GM11168 (cell line): ENCODE results near the gene SYT17.

Experiments
- in situ Hi-C: fragments of 300-500 bp; cut with MboI; formaldehyde crosslinking; loops from one replicate; pipeline ENCODE4 v1.12.0; 2022; ENCODE audit warnings: low sequenced_read_pairs; ENCODE audit not compliant: unreplicated experiment

The SYT17 gene

DNA sequence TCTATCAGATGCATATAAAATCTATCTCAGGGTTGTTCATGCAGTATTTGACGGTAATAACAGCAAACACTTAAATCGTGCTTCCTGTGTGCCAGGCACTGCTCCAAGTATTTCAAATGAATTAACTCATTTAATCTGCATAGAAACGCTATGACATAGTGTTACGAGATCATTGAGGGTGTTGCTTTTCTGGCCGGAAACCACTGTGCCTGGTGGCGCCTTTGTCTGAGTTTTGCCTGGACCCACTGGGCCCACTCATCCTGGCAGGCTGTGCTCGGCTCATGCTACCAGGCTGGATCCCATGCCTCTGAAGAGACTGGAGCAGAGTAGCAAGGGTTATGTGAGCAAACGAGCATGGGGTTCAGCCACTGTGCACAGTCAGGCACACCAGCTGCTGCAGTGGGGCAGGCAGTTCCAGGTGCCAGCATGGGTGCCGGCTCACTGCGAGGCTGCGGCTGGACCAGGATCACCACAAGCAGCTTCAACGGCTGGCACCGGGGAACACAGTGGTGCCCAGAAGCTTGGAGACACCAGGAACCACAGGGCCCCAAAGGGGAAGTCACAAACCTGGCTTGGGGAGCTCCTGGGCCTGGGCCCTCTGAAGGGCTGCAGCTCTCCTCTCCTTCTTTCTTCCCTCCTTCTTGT, 71.6 kb downstream of the SYT17 start:
- in situ Hi-C loops = no loop called here

DNA sequence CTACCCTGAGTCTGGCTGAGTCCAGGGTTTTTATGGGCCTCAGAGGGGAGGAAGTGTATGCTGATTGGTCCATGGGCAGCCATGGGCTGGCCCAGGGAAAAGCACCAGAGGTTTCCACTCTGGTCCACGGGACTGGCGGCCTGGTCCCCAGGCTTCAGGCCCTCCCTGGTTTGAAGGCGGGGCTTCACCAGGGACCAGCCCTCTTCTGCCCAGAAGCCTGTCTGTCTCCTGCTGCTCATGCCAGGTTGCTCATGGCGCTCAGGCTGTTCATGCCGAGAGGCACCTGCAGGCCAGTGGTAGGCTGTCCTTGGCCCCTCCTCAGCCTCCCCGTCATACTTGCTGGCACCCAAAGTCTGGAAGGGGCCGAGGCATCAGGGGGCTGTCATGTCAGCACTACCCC, 72.5 kb downstream of the SYT17 start:
- in situ Hi-C loops = no loop called here

DNA sequence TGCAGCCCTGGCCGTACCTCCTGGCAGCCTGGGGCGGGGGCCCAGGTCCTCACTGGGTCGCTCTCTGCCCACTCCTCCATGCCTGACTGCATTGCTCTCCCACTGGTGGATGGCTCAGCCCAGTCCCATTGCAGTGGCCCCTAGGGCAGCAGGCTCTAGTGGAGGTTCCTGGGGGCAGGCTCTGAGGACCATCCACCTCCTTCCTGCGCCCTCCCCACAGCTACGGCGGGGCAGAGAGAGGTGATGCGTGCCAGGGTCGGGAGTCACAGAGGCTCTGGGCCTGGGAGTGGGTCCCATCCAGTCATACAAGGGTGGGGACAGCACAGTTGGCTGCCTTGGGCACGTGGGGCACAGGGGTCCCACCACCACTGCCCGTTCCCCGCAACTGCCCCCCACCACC, 73.5 kb downstream of the SYT17 start:
- in situ Hi-C loops = no loop called here

DNA sequence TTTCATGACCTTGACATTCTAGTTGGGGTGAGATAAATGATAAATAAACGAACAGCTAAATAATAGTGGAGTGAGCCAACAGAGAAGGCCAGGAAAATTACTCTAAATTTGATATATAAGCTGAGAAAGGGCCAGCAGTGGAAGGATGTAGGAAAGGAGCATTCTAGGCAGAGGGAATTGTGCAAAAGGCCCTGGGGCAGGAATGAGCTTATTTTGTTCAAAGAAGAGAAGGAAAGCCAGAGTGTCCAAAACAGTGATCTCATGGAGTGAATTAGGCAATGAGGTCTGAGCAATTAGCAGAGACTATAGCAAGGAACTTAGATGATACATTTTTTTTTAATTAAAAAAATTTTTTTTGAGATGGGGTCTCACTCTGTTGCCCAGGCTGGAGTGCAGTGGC, 74.1 kb downstream of the SYT17 start:
- in situ Hi-C loops = no loop called here

DNA sequence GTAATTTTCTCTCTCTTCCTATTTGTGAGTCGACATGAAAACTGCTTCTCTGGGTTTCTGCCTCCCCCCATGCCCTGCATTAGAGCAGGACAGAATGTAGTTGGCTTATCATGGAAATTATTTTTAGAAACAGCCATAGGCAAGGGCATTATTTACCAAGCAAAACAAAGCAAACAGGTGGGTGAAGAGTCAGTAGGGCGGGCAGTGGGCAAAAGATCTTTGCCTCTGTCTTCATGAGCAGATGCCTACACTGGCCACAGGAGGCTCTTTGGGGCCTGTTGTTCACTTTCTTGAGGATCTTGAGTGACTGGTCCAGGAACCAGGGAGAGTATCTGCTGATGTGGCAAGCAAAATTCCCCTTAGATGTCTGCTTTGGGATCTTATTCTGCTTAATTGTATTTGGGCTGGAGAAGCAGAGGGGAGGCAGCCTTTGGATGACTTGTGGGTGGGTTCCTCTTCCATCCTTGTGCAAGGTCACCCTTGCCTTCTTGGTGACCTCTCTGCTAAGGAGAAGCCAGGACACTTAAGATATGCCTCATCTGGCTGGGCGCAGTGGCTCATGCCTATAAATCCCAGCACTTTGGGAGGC, 75.0 kb downstream of the SYT17 start:
- in situ Hi-C loops = no loop called here

DNA sequence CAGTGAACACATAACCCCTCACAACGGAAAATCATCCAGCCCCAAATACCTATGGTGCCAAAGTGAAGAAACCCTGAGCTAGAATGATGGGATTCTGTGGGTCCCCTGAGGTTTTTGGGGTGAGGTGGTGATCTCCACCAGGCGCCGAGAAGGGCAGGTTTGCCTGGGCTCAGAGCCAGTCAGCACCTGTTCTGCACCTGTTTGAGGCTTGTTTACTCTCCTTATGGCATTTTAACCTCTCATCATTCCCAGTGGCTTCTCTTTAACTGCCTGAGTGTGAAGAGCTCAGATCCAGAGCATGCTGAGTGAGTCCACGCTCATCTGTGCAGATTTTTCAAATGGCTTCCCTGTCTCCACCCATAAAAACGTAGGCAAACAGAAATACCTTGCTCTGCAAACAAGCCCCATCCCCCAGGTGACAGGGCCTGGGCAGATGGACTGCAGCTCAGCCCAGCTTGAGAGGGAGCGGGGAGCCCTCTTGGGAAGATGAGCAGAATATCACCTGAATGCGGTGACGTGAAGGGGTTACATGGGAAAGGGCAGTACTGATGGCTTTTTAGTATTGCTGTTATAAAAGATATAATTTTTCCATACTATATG, 77.4 kb downstream of the SYT17 start:
- in situ Hi-C loops = no loop called here

DNA sequence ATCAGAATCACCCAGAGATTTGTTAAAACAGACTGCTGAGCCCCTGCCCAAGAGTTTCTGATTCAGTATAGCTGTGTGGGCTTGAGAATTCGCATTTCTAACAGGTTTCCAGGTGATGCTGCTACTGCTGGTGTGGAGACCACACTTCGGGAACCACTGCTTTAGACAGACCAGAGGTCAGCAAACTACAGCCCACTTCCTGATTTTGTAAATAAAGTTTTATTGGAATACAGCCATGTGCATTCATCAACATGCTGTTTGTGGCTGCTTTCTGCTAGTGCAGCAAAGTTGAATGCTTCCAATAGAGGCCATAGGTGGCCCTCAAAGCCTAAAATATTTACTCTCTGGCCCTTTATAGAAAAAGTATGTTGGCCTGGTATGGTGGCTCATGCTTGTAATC, 84.9 kb downstream of the SYT17 start:
- in situ Hi-C loops = no loop called here

DNA sequence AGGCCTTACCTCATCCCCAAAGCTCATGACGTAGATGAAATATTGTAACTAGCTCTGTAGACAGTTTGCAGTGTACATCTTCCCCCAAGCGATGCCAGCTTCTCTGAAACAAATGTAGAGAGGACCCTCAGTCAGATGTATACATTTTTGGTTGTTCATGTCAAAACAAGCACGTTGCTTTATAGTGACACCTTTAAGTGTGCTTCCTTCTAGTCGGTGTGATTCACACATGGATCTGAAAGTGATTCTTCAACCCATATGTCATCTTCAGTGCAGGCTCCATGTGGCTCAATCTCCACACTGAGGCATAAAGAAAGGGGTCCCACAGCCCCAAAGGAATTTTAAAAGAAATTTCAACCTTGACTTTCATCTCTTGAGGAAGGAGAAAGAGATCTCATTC, 86.6 kb downstream of the SYT17 start:
- in situ Hi-C loops = no loop called here

DNA sequence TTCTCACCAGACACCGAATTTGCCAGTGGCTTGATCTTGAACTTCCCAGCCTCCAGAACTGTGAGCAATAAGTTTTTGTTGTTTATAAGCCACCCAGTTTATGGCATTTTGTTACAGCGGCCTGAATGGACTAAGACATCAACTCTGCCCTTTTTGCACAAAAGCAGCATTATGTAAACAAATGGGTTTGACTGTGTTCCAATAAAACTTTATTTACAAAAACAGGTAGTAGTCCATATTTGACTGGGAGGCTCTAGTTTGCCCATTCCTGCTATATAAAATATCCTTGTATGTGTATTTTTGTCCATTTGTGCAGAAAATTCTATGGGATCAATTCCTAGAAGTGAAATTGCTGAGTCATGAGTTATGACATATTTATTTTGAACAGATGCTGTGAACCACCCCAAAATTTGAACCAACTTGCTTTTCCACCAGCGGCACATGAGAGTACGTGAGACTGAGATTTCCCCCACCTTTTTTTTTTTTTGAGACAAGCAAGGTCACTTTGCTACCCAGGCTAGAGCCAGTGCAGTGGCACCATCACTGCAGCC, 96.2 kb downstream of the SYT17 start:
- in situ Hi-C loops = no loop called here

DNA sequence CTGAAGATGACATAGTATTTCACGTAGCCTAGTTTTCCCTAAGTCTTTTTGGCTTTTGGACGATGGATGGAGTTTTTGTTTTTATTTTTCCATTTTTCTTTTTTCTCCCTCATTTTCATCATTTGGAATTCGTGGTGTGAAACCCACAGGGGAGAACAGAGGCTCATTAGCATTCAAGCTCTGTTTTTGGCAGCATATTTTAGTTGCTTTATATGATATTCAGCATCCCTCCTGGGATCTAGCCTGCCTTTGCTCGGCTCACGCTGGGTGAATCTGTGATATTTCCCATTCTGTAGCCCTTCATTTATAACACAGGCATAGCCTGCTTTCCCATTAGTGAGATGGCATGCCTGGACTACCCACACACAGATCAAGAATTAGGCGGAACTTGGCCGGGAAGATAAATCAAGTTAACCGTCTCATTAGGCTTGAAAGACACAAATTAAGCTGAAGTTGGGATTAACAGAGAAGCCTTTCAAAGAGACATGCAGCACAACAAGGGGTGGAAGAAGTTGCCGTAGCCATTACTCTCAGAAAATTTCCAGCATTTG, 97.4 kb downstream of the SYT17 start:
- in situ Hi-C loops = no loop called here

DNA sequence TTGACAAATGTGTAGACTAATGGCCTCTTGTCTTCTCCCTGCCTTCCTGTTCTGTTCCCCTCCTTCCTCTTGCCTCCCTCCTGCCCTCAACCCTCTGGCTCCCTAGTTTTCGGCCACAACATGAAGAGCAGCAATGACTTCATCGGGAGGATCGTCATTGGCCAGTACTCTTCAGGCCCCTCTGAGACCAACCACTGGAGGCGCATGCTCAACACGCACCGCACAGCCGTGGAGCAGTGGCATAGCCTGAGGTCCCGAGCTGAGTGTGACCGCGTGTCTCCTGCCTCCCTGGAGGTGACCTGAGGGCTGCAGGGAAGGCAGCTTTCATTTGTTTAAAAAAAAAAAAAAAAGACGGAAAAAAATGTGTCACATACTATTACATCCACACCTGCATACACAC, 98.7 kb downstream of the SYT17 start:
- in situ Hi-C loops = no loop called here

DNA sequence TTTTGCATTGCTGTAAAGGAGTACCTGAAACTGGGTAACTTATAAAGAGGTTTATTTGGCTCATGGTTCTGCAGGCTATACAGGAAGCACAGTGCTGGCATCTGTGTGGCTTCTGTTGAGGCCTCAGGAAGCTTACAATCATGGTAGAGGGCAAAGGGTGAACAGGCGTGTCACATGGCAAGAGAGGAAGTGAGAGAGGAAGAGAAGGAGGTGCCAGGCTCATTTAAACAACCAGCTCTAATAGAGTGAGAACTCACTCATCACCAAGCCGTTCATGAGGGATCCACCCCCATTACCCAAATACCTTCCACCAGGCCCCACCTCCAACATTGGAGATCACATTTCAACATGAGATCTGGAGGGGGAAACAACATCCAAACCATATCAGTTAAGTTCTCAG, 101.1 kb downstream of the SYT17 start:
- in situ Hi-C loops = no loop called here

DNA sequence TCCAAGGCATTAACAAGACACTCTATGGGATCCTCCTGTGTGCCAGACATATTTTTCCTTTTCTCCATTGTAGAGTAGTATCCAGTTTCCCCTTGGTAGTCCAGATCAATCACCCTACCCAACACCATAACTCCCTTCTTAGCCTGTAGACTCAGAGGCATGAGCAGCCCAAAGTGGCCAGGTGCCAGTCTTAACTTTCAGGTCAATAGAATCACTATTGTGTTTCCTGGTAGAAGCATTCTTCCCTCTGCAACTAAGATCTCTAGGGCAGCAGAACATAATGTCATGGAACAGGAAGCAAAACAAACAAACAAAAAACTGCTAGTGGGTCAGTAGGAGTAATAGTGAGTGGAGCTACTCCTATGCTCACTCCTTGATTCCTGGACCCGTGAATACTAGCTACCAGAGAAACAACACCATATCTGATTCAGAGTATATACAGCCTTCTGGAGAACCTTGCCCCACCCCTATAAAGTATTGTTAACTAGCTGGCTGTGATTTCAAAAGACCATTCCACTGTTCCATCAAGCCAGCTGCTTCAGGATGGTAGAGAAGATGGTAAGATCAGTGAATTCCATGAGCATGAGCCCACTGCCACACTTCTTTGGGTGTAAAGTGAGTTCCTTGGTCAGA, 106.2 kb downstream of the SYT17 start:
- in situ Hi-C loops = no loop called here

DNA sequence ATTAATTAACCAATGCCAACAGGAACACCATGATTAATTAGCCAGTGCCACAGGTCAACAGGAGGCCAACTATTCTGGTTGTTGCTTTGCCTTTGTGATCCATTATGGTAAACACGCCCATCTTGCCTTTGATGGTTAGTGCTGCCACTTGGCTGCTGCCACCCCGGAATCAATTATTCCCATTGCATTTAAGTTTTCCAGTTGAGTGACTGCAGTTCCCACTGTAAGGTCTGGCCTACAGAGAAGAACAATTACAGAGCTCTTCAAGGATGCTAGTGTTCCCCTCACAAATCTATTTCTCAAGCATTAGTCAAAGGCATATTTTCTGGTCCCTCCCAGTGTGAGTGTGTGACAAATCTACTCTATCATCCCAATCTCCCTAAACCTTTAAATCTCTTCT, 110.4 kb downstream of the SYT17 start:
- in situ Hi-C loops = no loop called here

DNA sequence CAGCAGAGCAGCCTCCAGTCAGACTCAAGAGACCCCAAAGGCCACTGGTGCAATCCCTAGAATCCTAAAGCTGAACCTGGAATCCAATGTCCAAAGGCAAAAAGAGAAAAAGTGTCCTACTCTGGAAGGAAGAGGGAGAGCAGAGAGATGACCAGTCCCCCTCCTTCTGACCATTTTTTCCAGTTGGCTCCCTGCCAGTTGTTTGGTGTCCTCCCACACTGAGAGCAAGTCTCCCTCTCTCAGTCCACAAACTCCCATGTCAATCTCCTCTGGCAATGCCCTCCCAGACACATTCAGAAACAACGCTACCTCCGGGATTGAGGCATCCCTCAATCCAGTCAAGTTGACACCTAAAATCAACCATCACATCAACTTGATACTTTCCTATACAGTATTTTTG, 113.2 kb downstream of the SYT17 start:
- in situ Hi-C loops = no loop called here

DNA sequence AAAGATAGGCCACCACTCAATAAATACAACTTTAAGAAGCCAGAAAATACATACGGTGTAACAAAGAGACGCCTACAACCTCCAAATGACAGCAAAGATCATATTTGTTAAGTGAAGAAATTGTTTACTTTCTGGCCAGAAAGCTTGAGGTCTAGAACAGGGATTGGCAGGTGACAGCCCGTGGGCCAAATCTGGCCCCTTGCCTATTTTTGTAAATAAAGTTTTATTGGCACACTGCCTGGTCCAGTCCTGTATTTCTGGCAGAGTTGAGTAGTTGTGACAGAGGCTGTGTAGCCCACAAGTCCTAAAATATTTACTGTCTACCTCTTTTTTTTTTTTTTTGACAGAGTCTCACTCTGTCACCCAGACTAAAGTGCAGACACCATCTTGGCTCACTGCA, 114.1 kb downstream of the SYT17 start:
- in situ Hi-C loops = no loop called here

DNA sequence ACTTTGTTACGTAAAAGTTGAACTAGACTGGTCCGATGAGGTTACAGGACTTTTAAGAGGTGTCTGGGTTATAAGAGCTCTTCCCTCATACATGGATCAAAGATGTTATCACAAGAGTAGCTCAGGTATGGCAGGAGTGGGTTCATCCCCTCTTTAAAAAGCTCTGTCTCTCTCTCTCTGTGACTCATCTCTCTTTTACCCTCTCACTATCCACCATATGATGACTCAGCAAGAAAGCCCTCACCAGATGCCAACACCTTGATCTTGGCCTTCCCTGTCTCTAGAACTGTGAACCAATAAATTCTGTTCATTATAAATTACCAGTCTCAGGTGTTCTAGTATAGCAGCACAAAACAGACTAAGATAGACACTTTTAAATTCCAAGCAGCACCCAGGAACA, 115.6 kb downstream of the SYT17 start:
- in situ Hi-C loops = no loop called here

DNA sequence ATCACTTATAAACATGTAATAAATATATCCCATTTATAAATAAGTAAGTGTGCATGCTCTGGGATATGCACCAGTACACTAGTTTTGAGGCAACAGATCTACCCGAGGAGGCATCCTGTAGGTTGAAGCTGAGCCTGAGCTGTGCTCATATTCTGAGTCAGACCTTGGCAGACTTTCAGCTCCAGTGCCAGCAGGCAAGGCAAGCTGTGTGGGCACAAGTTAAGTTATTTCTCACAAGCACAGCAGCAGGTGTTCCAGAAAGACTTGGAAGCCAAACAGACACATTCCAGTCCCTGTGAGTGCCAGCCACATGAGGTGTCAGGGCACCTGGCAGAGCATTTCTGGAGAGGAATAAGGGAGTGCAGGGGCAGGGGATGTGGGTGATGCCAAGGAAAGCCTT, 116.2 kb downstream of the SYT17 start:
- in situ Hi-C loops = no loop called here

DNA sequence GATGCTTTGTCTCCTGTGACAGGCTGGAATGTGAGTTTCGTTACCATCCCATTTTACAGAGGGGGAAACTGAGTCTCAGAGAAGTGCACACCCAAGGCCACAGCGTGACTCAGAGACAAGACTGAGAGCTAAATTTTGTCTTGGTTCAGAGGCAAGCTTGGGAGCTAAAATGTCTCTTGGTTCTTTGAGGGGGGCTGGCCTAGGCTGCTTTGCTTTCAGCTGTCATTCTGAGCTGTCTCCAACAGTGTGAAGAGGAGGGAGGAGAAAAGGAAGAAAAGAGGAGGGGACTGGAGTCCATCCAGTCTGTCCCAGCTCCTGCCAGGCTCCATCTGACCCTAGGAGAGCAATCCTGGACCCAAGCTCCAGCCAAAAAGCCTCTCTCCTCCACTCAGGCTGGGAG, 117.4 kb downstream of the SYT17 start, which contains the start of gene CLEC19A:
CLEC19A (plus strand) TSS at position 301 of the 400 bp plus-strand sequence. CDS start 121 bp downstream, outside the sequence.
- in situ Hi-C loops = no loop called here

DNA sequence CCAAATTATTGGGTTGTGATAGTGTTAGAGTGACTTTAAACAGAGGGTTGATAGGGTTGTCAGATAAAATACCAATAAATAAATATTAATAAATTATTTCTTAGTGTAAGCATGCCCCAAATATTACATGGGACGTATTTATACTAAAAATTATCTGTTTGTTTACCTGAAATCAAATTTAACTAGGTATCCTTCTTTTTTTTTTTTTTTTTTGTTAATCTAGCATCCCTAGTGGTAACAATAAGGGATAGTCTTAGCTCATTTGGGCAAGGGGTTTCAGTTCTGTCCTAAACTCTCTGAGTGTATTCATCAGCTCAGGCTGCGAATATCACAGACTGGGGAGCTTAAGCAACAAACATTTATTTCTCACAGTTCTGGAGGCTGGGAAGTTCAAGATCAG, 118.8 kb downstream of the SYT17 start:
- in situ Hi-C loops = no loop called here

DNA sequence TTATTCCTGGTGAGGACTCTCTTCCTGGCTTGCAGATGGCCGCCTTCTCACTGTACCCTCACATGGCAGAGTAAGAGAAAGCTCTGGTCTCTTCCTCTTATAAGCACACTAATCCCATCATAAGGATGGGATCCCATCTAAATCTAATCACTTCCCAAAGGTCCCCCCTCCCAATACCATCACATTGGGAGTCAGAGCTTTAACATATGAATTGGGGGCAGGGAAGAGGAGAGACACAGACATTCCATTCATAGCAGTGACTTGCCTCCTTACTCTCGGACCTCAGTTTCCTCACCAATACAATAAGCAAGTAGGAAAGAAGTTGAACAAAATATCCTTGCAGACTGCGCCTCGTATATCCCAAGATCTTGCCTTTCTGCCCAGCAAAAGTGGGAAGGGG, 119.2 kb downstream of the SYT17 start:
- in situ Hi-C loops = no loop called here
